Astrocyte (in vitro differentiated cells and primary cell): ENCODE results near the gene EPB41L1. TPM values are rescaled to one million over a fixed set of nuclear protein-coding genes. Genes with fewer than 3 reads are reported as not detected.

Experiments used
- DNase-seq: peaks from one replicate; pipeline ENCODE4 v3.0.0-alpha.2; 2010; ENCODE audit warnings: low read depth
- FAIRE-seq: peaks from 2 replicates; lab custom pipeline; 2011; peaks lifted over from hg19 to GRCh38; lab: Jason Lieb, UNC
- H2AFZ ChIP-seq: 2 replicates; pipeline ENCODE4 v1.6.0; 2012; ENCODE audit warnings: low read depth, low read length, inconsistent platforms
- H3K27ac ChIP-seq: 2 replicates; pipeline ENCODE4 v1.5.1; 2011; ENCODE audit warnings: low read depth, low read length, inconsistent platforms
- H3K27me3 ChIP-seq: 2 replicates; pipeline ENCODE4 v1.6.0; 2011; ENCODE audit warnings: low read length, inconsistent platforms; ENCODE audit not compliant: insufficient read depth
- H3K36me3 ChIP-seq: 2 replicates; pipeline ENCODE4 v1.5.1; 2011; ENCODE audit warnings: low read length, inconsistent platforms; ENCODE audit not compliant: insufficient read depth
- H3K4me1 ChIP-seq: 2 replicates; pipeline ENCODE4 v1.5.1; 2011; ENCODE audit warnings: low read length, inconsistent platforms; ENCODE audit not compliant: insufficient read depth
- H3K4me2 ChIP-seq: 2 replicates; pipeline ENCODE4 v1.6.0; 2012; ENCODE audit warnings: low read length, inconsistent platforms
- H3K4me3 ChIP-seq: 2 replicates; pipeline ENCODE4 v1.5.1; 2011; ENCODE audit warnings: low read depth, mild to moderate bottlenecking, low read length, inconsistent platforms; ENCODE audit not compliant: insufficient read depth
- H3K79me2 ChIP-seq: 2 replicates; pipeline ENCODE4 v1.6.0; 2012; ENCODE audit warnings: mild to moderate bottlenecking, low read length, inconsistent platforms; ENCODE audit not compliant: insufficient read depth
- H3K9ac ChIP-seq: 2 replicates; pipeline ENCODE4 v1.6.0; 2012; ENCODE audit warnings: mild to moderate bottlenecking, low read length, inconsistent platforms
- H3K9me3 ChIP-seq: 2 replicates; pipeline ENCODE4 v1.5.1; 2012; ENCODE audit warnings: low read depth, mild to moderate bottlenecking, low read length, inconsistent platforms; ENCODE audit not compliant: insufficient read depth
- H4K20me1 ChIP-seq: 2 replicates; pipeline ENCODE4 v1.6.0; 2012; ENCODE audit warnings: low read length, inconsistent platforms; ENCODE audit not compliant: insufficient read depth
- H3K27ac Mint-ChIP-seq: one replicate; pipeline ENCODE4 v1.8.0; 2021; ENCODE audit warnings: mild to moderate bottlenecking, mixed read lengths; ENCODE audit not compliant: unreplicated experiment
- H3K27me3 Mint-ChIP-seq: one replicate; pipeline ENCODE4 v1.8.0; 2021; ENCODE audit warnings: low read depth, mixed read lengths; ENCODE audit not compliant: unreplicated experiment
- H3K36me3 Mint-ChIP-seq: one replicate; pipeline ENCODE4 v1.8.0; 2021; ENCODE audit warnings: low read depth, mixed read lengths; ENCODE audit not compliant: unreplicated experiment
- H3K4me1 Mint-ChIP-seq: one replicate; pipeline ENCODE4 v1.8.0; 2021; ENCODE audit warnings: low read depth, mixed read lengths; ENCODE audit not compliant: unreplicated experiment
- H3K4me3 Mint-ChIP-seq: one replicate; pipeline ENCODE4 v1.8.0; 2021; ENCODE audit warnings: mild to moderate bottlenecking, moderate library complexity, mixed read lengths; ENCODE audit not compliant: unreplicated experiment
- H3K9me3 Mint-ChIP-seq: one replicate; pipeline ENCODE4 v1.8.0; 2021; ENCODE audit warnings: mild to moderate bottlenecking, mixed read lengths; ENCODE audit not compliant: unreplicated experiment
- CTCF ChIP-seq: IDR thresholded peaks from 2 replicates; pipeline ENCODE4 v1.5.1; 2011; ENCODE audit warnings: low read depth, mild to moderate bottlenecking, inconsistent platforms, low read length, moderate library complexity; ENCODE audit not compliant: insufficient read depth
- EZH2 ChIP-seq: IDR thresholded peaks from 2 replicates; pipeline ENCODE4 v1.6.1; 2012; ENCODE audit warnings: mild to moderate bottlenecking, low read length, inconsistent platforms; ENCODE audit not compliant: insufficient read depth
- total RNA-seq: library from RNA; stranded (reverse); gene quantifications from 2 replicates; pipeline ENCODE4 v1.2.1, GENCODE V29; 2021

The EPB41L1 gene
- total RNA-seq, 1 donor from 2014 or later: 39.4 TPM

GRCh38 chr20:36236786-36237121 is 82.2 kb downstream of the EPB41L1 start:
- H3K27ac ChIP-seq: peak overlapping the region; percentile 76
- H3K4me1 Mint-ChIP-seq: peaks cover 8% of the 10 kb centered on the region
- peak overlapping the region; percentile 100 for H3K4me2 ChIP-seq
- no peak for DNase-seq
- H3K4me3 ChIP-seq: peak overlapping the region; percentile 99
- H3K4me3 Mint-ChIP-seq: peak overlapping the region; percentile 94
- peaks cover 2% of the 10 kb centered on the region for H3K36me3 Mint-ChIP-seq
- TF ChIP-seq CTCF (no peak), EZH2 (no peak)
- no peaks in the 10 kb centered on the region for H3K9me3 ChIP-seq
- H2AFZ ChIP-seq: peak overlapping the region; percentile 99
- H3K27ac Mint-ChIP-seq: peak overlapping the region; percentile 83
- no peaks in the 10 kb centered on the region for H3K9me3 Mint-ChIP-seq
- H3K9ac ChIP-seq: peak overlapping the region; percentile 95
- no peaks in the 10 kb centered on the region for H3K27me3 Mint-ChIP-seq
- H4K20me1 ChIP-seq: peaks cover 38% of the 10 kb centered on the region
- peaks cover 60% of the 10 kb centered on the region for H3K79me2 ChIP-seq
- no peaks in the 10 kb centered on the region for H3K27me3 ChIP-seq
- peaks cover 10% of the 10 kb centered on the region for H3K4me1 ChIP-seq
- no peak for FAIRE-seq
- peaks cover 13% of the 10 kb centered on the region for H3K36me3 ChIP-seq

GRCh38 chr20:36237477-36237876 is 82.9 kb downstream of the EPB41L1 start:
- no peak for DNase-seq
- H3K4me3 Mint-ChIP-seq: peak overlapping the region; percentile 94
- H2AFZ ChIP-seq: no peak overlapping the region

More at GRCh38 chr20:36237477-36237876, 82.9 kb downstream of the EPB41L1 start:
- Mint-ChIP-seq H3K27me3 (no peaks in the 10 kb centered on the region), H3K36me3 (peaks cover 2% of the 10 kb centered on the region), H3K27ac (no peak overlapping the region), H3K4me1 (peaks cover 8% of the 10 kb centered on the region), H3K9me3 (no peaks in the 10 kb centered on the region)
- Histone ChIP-seq H3K4me3 (peak overlapping the region; percentile 99), H3K9me3 (no peaks in the 10 kb centered on the region), H3K79me2 (peaks cover 61% of the 10 kb centered on the region), H3K27ac (no peak overlapping the region), H3K4me2 (peak overlapping the region; percentile 100), H3K36me3 (peaks cover 16% of the 10 kb centered on the region), H3K9ac (peak overlapping the region; percentile 95), H3K4me1 (peaks cover 10% of the 10 kb centered on the region), H4K20me1 (peaks cover 44% of the 10 kb centered on the region), H3K27me3 (no peaks in the 10 kb centered on the region)
- TF ChIP-seq CTCF (no peak), EZH2 (no peak)
- no peak for FAIRE-seq
